ENCODE measurements around the gene CEP85L. TPM values are rescaled to one million over a fixed set of nuclear protein-coding genes. Genes with fewer than 3 reads are reported as not detected.

CEP85L gene
- total and polyA plus RNA-seq, 12 donors: 1.0 to 19.2 (median 8.1) TPM

- H3K27me3 ChIP-seq: no peaks in the 10 kb centered on the region
- WGBS, 2 donors: 37 to 45% methylated on average over 1 of the region's 1 CpG
- peaks cover 0 to 23% (median 7%) of the 10 kb centered on the region in 9 donors for H3K4me1 ChIP-seq
- no peak for TF ChIP-seq CTCF (IDR thresholded peaks at IDR 0.05)
- intact Hi-C loops (cut with DNase I): loop anchor here in 6 of 10 donors (5.0 to 10.0 kb wide), 5 partner anchors 42 to 270 kb away; no protein-coding TSS in a partner anchor
- ATAC-seq (peak in 5 of 8 donors; percentile 26 to 89 (median 71)), DNase-seq (no peak)
- peak overlapping the region; percentile 29 to 60 (median 50) for H3K4me3 ChIP-seq
- H3K36me3 ChIP-seq: peaks cover 0 to 76% (median 3%) of the 10 kb centered on the region in 9 donors
- no peaks in the 10 kb centered on the region for H3K9me3 ChIP-seq
- H3K27ac ChIP-seq: peak overlapping the region; percentile 2 to 89 (median 80)
Measured at GRCh38 chr6:118554698-118555097, 96.7 kb downstream of the CEP85L start.

GRCh38 chr6:118553132-118553531, 98.3 kb downstream of the CEP85L start:
- peak overlapping the region; percentile 25 to 60 (median 50) for H3K4me3 ChIP-seq
- peaks cover 0 to 12% (median 0%) of the 10 kb centered on the region in 9 donors for H3K4me1 ChIP-seq
- intact Hi-C loops (cut with DNase I): loop anchor here in 6 of 10 donors (2.0 to 10.0 kb wide), 6 partner anchors 41 to 268 kb away; no protein-coding TSS in a partner anchor
- DNase-seq: no peak
- H3K27me3 ChIP-seq: no peaks in the 10 kb centered on the region
- H3K9me3 ChIP-seq: no peaks in the 10 kb centered on the region
- 37 to 38% methylated on average over 1 of the region's 1 CpG for WGBS, 2 donors
- no peak for TF ChIP-seq CTCF (IDR thresholded peaks at IDR 0.05)
- H3K27ac ChIP-seq: peak overlapping the region in 9 of 10 donors; percentile 49 to 89 (median 81)
- peaks cover 0 to 66% (median 3%) of the 10 kb centered on the region in 9 donors for H3K36me3 ChIP-seq
- no peak for ATAC-seq

GRCh38 chr6:118551063-118552053, 100.0 kb downstream of the CEP85L start:
- DNase-seq: no peak
- 12 to 24% methylated on average over 3 of the region's 3 CpGs for WGBS, 2 donors
- Histone ChIP-seq H3K9me3 (no peaks in the 10 kb centered on the region), H3K4me3 (peak overlapping the region; percentile 29 to 60 (median 50)), H3K27me3 (no peaks in the 10 kb centered on the region), H3K4me1 (peaks cover 0 to 12% (median 0%) of the 10 kb centered on the region in 9 donors), H3K27ac (peak overlapping the region in 9 of 10 donors; percentile 37 to 89 (median 81)), H3K36me3 (peaks cover 0 to 51% (median 3%) of the 10 kb centered on the region in 9 donors)
- peak; percentile 30 to 74 (median 55) for TF ChIP-seq CTCF (IDR thresholded peaks at IDR 0.05)
- ATAC-seq: peak in 7 of 8 donors; percentile 43 to 69 (median 67)
- intact Hi-C loops (cut with DNase I): loop anchor here in 6 of 10 donors (2.0 to 10.0 kb wide), 6 partner anchors 39 to 267 kb away; no protein-coding TSS in a partner anchor

GRCh38 chr6:118548613-118549012, 102.8 kb downstream of the CEP85L start:
- peak overlapping the region; percentile 16 to 60 (median 50) for H3K4me3 ChIP-seq
- intact Hi-C loops (cut with DNase I): loop anchor here in 2 of 10 donors (5.0 to 10.0 kb wide), 3 partner anchors 36 to 261 kb away; no protein-coding TSS in a partner anchor
- peaks cover 0 to 23% (median 0%) of the 10 kb centered on the region in 9 donors for H3K36me3 ChIP-seq
- no peaks in the 10 kb centered on the region for H3K9me3 ChIP-seq
- no peak for TF ChIP-seq CTCF (IDR thresholded peaks at IDR 0.05)
- ATAC-seq (no peak), DNase-seq (no peak)
- peak overlapping the region; percentile 9 to 89 (median 82) for H3K27ac ChIP-seq
- H3K27me3 ChIP-seq: no peaks in the 10 kb centered on the region
- peaks cover 0 to 20% (median 4%) of the 10 kb centered on the region in 9 donors for H3K4me1 ChIP-seq
